DMS79 (cell line): ENCODE data around the gene KLHDC8A.
"Not testable (repeated sequence)": the region's sequence is repeated elsewhere in the genome, so short reads cannot be mapped to it uniquely, and the experiment has no call there.

Experiments
- DNase-seq: peaks from one replicate; lab custom pipeline; 2025; lab: John Stamatoyannopoulos, UW

Gene KLHDC8A

DNA sequence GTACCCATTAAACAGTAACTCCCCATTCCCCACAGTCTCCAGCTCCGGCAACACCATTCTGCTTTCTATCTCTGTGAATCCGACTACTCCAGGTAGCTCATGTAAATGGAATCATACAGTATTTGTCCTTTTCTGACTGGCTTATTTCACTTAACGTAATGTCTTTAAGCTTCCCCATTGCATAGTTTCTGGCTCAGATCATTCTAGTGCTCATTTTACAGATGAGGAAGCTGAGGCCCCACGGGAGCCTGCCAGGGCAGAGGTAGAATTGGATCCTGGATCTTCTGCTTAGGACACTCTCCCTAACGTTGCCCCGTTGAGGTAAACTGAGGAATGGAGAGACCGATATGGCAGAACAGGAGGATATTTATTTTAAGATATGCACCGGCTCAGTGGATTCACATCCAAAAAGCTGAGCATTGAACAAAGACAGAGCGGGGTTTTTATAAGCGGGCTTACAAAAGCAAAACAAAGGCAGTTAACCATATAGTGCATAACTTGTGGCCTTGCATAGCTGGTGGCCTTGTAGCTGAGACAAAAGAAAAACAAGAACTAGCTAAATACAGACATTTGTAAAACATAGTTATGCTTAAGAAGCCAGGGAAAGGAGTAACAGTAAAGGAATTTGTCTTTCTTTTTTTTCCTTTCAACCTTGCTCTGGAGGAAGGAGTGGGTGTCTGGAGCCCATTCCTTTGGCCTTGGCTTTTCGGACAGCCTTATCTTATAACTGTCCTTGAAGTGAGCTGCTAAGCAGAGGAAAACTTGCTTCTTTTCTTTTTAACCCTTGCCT, 15.3 kb upstream of the KLHDC8A start:
- DNase-seq = no peak

DNA sequence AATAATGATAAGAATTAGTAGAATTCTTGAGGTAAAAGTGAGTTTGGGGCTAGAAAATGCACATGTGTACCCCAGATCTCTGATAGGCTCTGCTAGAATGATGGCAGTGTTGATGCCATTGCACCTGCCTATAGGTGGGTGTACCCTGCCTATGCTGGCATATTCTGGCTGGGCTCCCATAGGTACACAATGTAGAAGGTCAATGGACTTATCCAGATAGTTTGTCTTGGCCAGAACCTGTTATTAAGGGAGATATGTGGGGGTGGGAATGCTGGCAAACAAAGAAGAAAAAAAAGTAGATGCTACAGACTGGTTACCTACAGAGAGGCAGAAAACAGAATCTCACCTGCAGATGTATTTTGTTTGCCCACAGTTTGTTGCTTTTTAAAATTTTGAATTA, 14.1 kb upstream of the KLHDC8A start:
- no peak for DNase-seq

DNA sequence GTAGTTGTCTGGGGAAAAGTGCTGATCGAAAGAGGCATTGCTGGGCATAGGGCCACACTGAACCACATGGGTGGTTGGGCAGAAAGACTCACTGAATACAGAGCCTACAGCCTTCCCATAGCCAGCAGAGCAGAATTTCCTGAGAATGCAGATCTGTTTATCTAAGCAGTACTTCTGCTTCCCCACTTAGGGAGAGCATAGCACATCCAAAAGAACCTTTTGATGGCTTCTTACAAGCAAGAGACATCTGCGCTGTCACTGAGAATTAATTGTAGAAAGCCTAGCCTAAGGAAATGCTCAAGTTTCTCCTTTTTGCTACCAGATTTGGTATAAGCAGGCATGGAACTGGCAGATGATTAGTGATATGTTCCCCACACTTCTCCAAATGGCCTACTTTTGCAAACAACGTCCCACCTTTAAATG, 13.0 kb upstream of the KLHDC8A start:
- DNase-seq = no peak

DNA sequence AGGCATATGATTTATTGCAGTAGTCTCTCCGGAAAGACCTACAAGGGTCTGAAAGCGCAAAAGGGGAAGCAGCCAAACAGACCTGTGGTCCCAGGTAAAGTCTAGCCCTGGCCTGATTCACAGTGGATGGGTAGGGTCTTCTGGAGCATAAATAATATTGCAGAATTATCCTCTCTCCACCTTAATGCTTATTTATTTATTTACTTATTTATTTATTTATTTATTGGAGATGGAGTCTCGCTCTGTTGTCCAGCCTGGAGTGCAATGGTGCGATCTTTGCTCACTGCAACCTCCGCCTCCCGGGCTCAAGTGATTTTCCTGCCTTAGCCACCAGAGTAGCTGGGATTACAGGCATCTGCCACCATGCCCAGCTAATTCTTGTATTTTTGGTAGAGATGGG, 11.8 kb upstream of the KLHDC8A start:
- DNase-seq = no peak

DNA sequence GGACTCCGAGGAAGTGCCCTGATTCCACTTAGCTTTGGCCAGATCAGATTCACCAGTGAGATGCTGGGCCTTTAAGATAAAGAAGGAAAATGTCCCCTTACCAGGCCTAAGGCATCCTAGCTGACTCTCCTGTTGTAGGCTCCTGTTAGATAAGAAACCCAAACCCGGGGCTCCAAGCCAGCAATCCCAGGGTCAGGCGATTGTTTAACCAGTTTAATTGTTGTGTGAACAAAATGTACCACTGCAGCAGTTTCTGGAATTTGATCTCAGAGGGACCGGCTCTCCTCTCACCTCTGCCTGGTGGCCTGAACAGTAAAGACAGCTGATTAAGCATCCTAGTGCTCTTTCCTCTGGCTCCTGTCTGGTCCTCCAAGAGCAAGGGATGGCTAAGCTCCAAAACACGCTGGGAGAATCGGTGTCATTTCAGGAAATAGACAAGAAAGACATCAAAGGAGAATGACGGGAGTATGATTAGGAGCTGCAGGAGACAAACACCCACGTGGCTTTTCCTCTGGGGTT, 9.3 kb upstream of the KLHDC8A start:
- no peak for DNase-seq

DNA sequence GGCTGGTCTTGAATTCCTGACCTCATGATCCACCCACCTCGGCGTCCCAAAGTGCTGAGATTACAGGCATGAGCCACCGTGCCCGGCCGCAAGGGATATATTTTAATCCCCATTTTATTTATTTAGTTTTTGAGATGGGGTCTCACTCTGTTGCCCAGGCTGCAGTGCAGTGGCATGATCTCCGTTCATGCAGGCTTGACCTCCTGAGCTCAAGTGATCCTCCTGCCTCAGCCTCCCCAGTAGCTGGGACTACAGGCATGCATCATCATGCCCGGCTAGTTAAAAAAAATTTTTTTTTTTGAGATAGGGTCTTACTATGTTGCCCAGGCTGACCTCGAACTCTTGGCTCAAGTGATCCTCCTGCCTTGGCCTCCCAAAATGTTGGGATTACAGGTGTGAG, 8.4 kb upstream of the KLHDC8A start:
- DNase-seq = not testable (repeated sequence)

DNA sequence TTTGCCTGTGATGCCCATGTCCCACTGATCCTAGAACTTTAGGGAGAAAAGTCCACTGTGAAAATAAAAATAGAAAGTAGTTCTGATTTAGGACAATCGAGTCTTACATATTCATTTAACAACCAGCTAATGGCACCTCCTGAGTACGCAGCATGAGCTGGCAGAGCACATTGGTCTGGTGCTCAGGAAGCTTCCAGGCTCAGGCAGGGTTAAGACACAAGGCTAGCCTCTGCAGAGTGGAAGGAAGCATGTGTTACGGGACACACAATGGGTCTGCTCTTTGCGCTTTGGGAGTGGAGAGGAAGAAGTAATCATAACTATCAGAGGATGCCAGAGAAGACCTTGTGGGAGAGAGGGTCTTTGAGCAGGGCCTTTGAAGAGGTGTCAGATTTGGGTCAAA, 4.2 kb upstream of the KLHDC8A start:
- DNase-seq = no peak

DNA sequence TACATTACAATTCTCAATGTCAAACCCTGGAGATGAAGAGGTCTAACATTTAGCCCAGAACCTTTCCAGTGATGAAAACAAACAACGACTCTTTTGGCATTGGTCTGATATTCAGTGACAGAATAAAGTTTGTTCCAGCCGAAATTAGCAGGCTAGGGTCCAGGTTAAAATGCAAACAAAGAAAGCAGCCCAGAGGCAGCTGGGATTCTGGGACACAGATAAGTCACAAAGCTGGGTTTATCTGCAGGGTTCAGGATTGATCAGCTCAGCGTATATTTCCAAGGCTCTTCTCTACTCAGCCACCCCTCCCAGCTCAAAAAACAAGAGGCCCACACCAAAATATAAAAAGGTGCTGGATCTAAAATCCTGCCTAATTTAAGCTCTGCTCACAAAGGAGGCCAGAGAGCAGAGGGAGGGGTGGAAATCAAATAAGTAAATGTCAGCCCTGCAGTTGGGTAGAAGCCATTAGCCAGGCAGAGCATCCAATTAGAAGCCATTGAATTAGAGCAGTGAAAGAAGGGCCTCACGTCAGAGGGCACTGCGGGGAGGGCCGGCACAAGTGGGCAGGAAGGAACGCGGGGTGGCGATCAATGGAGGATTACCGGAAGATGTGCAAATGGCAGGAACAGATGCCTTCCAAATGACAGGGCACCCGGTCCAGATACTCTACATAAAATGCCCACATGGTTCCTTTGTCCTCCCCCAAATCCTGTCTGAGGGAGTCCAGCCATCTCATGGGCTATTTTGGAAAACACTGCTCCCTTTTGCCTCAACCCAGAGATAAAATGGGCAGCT, 3.2 kb upstream of the KLHDC8A start:
- DNase-seq = no peak

DNA sequence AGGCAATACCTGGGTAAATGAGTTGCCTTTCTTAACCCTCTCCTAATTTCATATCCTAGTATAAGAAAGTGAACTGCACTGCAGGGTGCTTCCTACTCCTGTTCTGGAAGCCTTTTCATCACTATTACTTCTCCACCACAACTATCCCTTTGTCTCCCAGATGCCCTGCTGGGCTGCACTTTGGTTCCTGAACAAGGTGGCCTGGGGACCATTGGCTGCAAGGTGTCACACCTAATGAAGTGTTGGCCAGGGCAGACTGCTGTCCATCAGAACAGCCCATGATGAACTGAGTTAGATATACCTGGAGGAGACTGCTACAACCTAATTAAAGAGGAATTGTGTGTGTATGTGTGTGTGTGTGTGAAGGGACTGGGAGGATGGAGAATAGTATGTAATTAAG, 1.9 kb upstream of the KLHDC8A start:
- DNase-seq = no peak

DNA sequence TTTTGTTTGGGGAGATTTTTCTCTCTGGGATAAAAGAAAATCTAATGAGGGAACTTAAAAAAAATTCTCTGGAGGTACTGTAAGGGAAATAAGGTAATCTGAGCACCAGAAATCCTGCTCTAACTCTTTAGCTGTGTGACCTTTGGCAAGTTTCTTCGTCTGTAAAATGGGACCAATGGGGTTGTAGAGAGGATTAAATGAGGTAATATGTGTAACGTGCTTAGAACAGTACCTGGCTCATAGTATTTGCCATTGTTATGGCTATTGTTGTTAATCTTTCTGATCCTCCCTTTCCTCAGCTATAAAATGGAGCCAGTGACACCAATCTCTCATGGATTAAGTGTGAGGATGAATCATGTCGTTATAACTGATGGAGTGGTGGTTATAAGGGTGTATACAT, 845 bp upstream of the KLHDC8A start:
- no peak for DNase-seq

DNA sequence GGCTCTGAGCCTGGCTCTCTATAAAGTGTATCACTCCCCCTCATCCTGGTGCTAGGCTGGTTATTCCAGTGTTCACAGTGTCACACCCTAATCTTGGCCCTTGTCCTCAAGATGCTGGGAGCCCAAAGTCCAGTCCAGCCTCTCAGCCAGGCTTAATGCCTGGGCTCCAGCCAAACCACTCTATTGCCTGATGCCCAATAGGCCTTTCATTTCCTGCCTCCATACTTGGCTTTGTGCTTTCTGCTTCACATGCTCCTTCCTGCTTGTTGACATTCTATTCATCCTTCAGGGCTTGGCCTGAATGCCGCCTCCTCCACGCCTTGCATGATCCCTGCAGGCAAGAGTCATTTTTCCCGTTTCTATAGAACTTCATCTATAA, 1.7 kb downstream of the KLHDC8A start:
- no peak for DNase-seq

DNA sequence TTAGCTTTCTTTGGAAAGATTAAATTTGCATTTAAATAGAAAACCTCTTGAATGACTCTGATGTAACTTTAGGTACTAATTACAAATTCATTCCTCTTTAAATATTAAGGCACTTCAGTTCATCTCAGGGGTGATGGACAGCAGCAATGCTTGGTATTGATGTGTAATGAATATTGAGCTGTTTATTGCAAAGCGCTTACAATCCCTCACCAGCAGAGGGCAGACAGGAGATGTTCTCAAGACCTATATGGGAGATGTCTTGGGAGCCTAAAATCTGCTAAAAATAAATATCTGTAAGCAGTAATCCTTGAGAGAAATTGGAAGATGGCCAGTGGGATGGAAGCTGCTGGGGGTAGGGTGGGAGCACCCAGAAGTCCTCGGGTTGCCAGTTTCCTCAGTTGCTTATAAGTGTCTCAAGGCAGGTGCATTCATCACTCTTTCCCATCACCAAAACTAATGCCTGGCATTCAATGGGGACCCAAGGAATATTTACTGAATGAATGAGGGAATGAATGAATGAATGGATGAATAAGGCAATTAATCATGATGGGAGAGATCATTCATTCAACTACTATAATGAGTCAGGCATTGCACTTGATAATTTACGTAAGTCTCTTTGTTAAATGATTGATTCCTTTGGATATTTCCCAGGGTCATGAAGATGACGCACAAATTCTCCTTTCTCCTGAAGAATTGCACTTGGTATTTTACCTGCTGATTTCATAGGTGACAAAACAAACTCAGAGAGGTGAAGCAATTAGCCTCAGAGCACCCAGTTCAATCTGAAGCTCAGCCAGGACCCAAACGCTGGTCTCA, 2.3 kb downstream of the KLHDC8A start:
- peak; percentile 37 for DNase-seq

DNA sequence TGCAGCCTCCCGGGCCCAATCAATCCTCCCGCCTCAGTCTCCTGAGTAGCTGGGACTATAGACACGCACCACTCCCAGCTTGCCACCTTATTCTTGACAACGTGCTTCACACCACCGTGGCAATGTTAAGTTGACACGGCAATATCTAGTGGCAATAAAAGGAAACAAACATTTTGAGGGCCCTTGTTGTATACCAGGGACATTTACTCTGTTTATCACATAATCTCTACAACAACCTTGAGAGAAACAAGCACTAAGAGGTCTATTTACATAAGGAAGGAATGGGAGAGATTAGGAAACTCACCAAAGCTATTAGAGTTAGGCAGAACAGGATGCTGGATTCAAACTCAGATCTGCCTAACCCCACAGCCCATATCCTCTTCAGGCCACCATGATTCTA, 3.1 kb downstream of the KLHDC8A start:
- DNase-seq = peak; percentile 41

DNA sequence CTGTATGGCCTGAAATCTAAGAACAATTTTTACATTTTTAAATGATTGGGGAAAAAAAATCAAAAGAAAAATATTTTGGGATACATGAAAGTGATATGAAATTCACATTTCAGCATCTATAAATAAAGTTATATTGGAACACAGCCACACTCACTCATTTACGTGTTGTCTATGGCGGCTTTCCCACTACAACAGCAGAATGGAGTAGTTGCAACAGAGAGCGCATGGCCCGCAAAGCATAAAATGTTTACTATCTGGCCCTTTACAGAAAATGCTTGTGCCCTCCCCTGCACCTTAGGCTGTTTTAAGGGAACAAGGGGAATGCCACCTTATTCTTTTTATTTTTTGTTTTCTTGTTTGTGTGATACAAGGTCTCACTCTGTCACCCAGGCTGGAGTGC, 3.5 kb downstream of the KLHDC8A start:
- DNase-seq = no peak

DNA sequence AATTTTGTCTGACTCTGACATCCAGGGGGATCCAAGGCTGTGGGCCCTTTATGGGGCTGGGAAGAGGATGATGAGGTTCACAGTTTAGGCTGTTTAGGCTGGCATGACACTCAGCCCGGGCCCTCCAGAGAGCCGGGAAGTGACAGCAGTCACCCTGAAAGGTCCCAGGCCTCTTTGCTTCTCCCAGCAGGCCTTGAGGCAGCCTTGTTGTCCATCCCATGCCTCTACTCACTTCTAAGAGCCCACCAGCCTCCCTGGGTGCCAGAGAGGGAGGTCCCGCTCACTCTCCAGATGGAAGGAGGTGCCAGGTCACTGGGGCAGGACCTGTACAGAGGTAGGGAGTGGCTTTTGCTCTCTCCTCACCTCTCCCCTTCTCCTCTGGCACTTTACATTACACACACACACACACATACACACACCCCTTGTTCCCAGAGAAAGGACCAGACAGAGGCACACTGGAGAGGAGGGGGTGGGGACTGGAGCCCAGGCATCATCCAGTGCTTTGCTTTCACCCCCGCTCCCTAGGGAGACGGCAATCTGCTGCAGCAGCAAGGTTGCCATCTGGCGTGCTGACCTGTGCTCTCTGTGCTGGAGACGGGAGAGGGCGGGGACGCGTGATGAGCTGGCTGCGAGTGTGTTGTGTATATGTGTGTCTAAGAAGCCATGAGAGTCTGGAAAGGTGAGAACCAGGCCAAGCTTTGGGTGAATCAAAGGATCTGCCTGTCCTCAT, 4.6 kb downstream of the KLHDC8A start:
- peak; percentile 82 for DNase-seq

DNA sequence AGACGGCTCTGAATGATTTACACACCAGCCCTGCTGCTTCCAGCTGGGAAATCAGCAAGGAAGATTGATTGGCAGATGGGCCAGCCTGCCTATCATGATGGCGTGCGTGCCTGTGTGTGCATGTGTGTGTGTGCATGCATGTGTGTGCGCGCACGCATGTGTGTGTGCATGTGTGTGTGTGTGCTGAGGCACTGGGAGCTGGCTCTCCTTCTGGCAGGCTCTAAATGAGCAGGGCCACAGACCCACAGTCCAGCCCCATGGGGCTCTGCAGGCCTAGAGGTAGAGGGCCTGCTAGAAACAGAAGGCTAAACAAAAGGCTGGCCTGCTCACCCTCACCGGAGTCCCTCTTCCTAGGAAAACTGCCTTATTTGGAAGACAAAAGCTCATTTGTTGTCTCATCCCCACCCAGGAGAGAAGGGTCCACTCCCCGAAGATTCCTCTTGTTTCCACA, 6.0 kb downstream of the KLHDC8A start:
- DNase-seq = no peak

DNA sequence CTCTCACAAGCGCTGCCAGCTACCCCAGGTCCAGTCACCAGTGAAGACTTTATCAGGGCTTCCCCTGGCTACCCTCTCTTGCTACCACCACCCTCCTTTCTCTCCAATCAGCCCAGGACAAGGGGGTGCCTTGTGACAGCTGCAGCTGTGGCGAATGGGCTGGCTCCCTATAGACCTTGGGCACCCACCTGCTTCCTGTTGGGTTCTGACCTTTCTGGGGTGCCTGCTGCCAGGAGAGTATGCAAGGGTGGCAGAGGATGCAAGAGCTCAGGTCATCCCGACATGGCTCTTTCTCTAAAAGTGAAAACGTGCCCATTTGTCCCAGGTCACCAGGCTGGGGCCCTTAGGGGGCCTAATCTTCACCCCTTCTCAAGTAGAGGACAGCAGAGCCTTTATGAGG, 6.6 kb downstream of the KLHDC8A start:
- no peak for DNase-seq

DNA sequence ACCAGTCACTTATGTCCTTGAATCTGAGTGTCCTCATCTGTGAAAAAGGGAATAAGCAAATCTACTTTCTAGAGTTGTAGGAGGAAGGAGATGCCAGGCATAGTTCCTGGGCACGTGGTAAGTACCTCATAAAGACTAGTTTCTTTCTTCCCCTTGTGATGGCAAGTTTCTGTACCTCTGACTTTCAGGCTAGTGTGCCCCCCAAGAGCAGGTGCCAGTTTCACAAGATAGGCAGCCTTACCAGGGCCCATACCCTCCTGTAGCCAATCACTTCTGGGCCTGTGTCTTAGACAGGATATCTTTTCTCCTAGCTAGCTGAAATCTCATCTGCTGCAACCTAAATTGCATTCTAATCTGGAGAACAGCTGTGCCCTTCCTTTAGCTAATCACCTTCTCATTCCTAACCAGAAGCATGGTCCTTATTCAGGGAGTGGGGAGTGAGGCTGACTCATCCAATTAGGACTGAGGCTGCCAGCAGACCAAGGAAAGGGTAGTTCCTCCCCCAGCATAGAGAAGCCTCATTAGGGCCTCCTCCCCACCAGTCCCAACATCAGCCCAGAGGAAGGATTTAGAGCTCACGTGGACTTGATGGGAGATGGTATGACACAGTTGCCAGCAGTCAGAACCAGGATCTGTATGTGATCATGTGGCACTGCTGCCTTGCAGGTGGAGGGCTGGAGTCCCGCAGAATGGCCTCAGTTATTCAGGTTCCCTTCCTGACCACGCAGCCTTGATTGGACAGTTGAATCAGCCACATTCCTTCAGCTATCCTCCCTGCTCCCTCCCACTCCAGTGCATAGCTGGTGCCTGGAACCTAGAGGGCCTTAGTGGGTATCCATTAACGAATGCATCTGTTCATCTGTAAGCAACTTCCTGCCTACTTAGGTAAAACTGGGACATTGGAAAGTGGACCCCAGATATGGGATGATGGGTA, 7.9 kb downstream of the KLHDC8A start:
- no peak for DNase-seq

DNA sequence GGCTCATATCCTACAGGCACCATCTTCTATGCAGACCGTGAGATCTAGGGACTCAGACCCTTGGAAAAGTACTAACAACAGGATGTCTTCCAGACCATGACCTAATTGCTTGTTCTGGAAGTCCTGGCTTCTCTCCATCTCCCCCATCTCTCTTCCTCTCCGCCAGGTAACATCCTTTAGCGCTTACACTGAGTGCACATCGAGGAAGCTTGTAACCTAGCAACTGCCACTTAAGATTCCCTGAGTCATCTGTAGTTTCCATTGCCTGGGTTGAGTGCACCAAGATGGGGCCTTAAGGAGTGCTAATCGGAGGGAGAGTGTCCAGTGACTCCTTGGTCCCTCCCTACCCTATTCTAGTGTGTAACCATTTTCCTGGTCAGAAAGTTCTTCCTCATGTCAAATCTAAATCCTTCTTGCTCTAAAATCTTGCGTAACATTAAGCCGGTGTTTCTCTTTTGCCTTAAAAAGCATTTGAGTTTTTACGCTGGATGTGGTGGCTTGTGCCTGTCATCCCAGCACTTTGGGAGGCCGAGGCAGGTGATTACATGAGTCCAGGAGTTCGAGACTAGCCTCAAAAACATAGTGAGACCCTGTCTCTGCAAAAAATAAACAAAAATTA, 9.7 kb downstream of the KLHDC8A start:
- peak; percentile 98 for DNase-seq

DNA sequence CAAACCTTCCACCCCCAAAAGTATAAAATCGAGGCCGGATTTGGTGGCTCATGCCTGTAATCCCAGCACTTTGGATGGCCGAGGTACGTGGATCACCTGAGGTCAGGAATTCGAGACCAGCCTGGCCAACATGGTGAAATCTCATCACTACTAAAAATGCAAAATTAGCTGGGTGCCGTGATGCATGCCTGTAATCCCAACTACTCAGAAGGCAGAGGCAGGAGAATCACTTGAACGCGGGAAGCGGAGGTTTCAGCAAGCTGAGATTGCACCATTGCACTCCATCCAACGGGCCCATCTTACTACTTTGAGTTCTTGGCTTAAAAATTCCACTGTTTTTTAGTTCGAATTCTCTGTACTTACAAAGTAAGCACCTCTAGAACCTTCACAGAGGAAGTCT, 11.0 kb downstream of the KLHDC8A start:
- no peak for DNase-seq
